NCI-H2107 treated with DMSO at 0.1 percent for 48 hours (cell line): ENCODE results near the gene CRYBG2.
"Not testable (repeated sequence)": the region's sequence is repeated elsewhere in the genome, so short reads cannot be mapped to it uniquely, and the experiment has no call there.

ENCODE experiments used
- DNase-seq: peaks from one replicate; lab custom pipeline; 2025; ENCODE audit not compliant: unreplicated experiment; lab: John Stamatoyannopoulos, UW

Gene CRYBG2

GRCh38 chr1:26296340-26297056 lies 57.4 kb downstream of the CRYBG2 start:
- no peak for DNase-seq

GRCh38 chr1:26295194-26296138 lies 58.5 kb downstream of the CRYBG2 start:
- DNase-seq = no peak

GRCh38 chr1:26293911-26294463 lies 59.9 kb downstream of the CRYBG2 start:
- no peak for DNase-seq

- DNase-seq = not testable (repeated sequence)
Observed at GRCh38 chr1:26292735-26293134, 61.2 kb downstream of the CRYBG2 start.

GRCh38 chr1:26291939-26292338 lies 62.0 kb downstream of the CRYBG2 start:
- DNase-seq = no peak

- no peak for DNase-seq
Observed at GRCh38 chr1:26291433-26291832, 62.5 kb downstream of the CRYBG2 start.

GRCh38 chr1:26290882-26291261 lies 63.1 kb downstream of the CRYBG2 start:
- DNase-seq = no peak

- no peak for DNase-seq
Observed at GRCh38 chr1:26290122-26290881, 63.6 kb downstream of the CRYBG2 start.

GRCh38 chr1:26289158-26290059 lies 64.5 kb downstream of the CRYBG2 start:
- no peak for DNase-seq

GRCh38 chr1:26288311-26288941 lies 65.5 kb downstream of the CRYBG2 start:
- no peak for DNase-seq

- no peak for DNase-seq
Observed at GRCh38 chr1:26287811-26288210, 66.1 kb downstream of the CRYBG2 start.

- DNase-seq = no peak
Observed at GRCh38 chr1:26287033-26287711, 66.8 kb downstream of the CRYBG2 start.

GRCh38 chr1:26286064-26286416 lies 67.9 kb downstream of the CRYBG2 start:
- no peak for DNase-seq

GRCh38 chr1:26285366-26286063 lies 68.4 kb downstream of the CRYBG2 start:
- no peak for DNase-seq

- DNase-seq = no peak
Observed at GRCh38 chr1:26284597-26285347, 69.2 kb downstream of the CRYBG2 start.

- DNase-seq = no peak
Observed at GRCh38 chr1:26283871-26284596, 69.9 kb downstream of the CRYBG2 start.

GRCh38 chr1:26283279-26283853 lies 70.6 kb downstream of the CRYBG2 start:
- DNase-seq = no peak
